Neuronal stem cell (in vitro differentiated cells): ENCODE data around the gene USP14.

Experiments used
- DNase-seq: peaks from one replicate; pipeline ENCODE4 v3.0.0-alpha.2; 2013; ENCODE audit warnings: low spot score
- H2AFZ ChIP-seq: one replicate; pipeline ENCODE4 v1.6.1; 2013; ENCODE audit warnings: mild to moderate bottlenecking, low read length, inconsistent platforms
- H2AK5ac ChIP-seq: 2 replicates; pipeline ENCODE4 v1.6.1; 2013; ENCODE audit warnings: low read depth, mild to moderate bottlenecking, inconsistent platforms, low read length, moderate library complexity, mixed read lengths
- H2BK120ac ChIP-seq: 2 replicates; pipeline ENCODE4 v1.6.1; 2013; ENCODE audit warnings: low read depth, mild to moderate bottlenecking, inconsistent platforms, low read length, moderate library complexity, mixed read lengths
- H2BK12ac ChIP-seq: one replicate; pipeline ENCODE4 v1.6.1; 2013; ENCODE audit warnings: low read length, inconsistent platforms
- H2BK15ac ChIP-seq: 2 replicates; pipeline ENCODE4 v1.6.1; 2013; ENCODE audit warnings: mild to moderate bottlenecking, low read length, inconsistent platforms, mixed read lengths
- H2BK5ac ChIP-seq: one replicate; pipeline ENCODE4 v1.6.1; 2013; ENCODE audit warnings: inconsistent platforms, mild to moderate bottlenecking, low read length, moderate library complexity
- H3K14ac ChIP-seq: one replicate; pipeline ENCODE4 v1.6.1; 2013; ENCODE audit warnings: low read length, inconsistent platforms
- H3K18ac ChIP-seq: 2 replicates; pipeline ENCODE4 v1.6.1; 2013; ENCODE audit warnings: low read length, inconsistent platforms
- H3K23ac ChIP-seq: 2 replicates; pipeline ENCODE4 v1.6.1; 2013; ENCODE audit warnings: low read depth, mild to moderate bottlenecking, mixed read lengths, low read length, inconsistent platforms; ENCODE audit not compliant: poor library complexity
- H3K27ac ChIP-seq: replicated peaks from 3 replicates; pipeline ENCODE4 v1.5.1; 2013; ENCODE audit warnings: low read length, inconsistent platforms
- H3K27me3 ChIP-seq, 3 experiments: 2 replicates each; pipeline ENCODE4 v1.6.1; 2013; ENCODE audit warnings: low read length in 3 of 3, mild to moderate bottlenecking in 2 of 3, inconsistent platforms in 1 of 3, low read depth in 1 of 3, mixed read lengths in 1 of 3, moderate library complexity in 1 of 3; ENCODE audit not compliant: control insufficient read depth in 3 of 3, insufficient read depth in 3 of 3
- H3K36me3 ChIP-seq, 2 donors: replicated peaks in 1 of 2; 2 replicates each; pipeline ENCODE4 v1.6.1; 2013; ENCODE audit warnings: low read length in 2 of 2; ENCODE audit not compliant: control insufficient read depth in 2 of 2, insufficient read depth in 2 of 2
- H3K4ac ChIP-seq: 2 replicates; pipeline ENCODE4 v1.6.1; 2013; ENCODE audit warnings: inconsistent platforms, mild to moderate bottlenecking, low read length, moderate library complexity
- H3K4me1 ChIP-seq, 2 donors: 1 replicate in 1 of 2; 2 replicates in 1 of 2; pipeline ENCODE4 v1.6.1; 2013; ENCODE audit warnings: low read length in 2 of 2, low read depth in 1 of 2; ENCODE audit not compliant: control insufficient read depth in 2 of 2, insufficient read depth in 1 of 2
- H3K4me2 ChIP-seq: one replicate; pipeline ENCODE4 v1.6.1; 2013; ENCODE audit warnings: mild to moderate bottlenecking, low read length, inconsistent platforms; ENCODE audit not compliant: insufficient read depth, poor library complexity, severe bottlenecking
- H3K4me3 ChIP-seq, 2 donors: 2 replicates each; pipeline ENCODE4 v1.5.1; 2013; ENCODE audit warnings: low read length in 2 of 2, mild to moderate bottlenecking in 2 of 2, inconsistent platforms in 1 of 2, moderate library complexity in 1 of 2
- H3K79me1 ChIP-seq: one replicate; pipeline ENCODE4 v1.6.1; 2013; ENCODE audit warnings: low read depth, mild to moderate bottlenecking, inconsistent platforms, low read length, moderate library complexity
- H3K9ac ChIP-seq: one replicate; pipeline ENCODE4 v1.6.1; 2013; ENCODE audit warnings: mild to moderate bottlenecking, low read depth, low read length, inconsistent platforms; ENCODE audit not compliant: poor library complexity
- H3K9me3 ChIP-seq, 2 donors: replicated peaks in 1 of 2; 2 replicates each; pipeline versions ENCODE3 to v1.6.1; 2013; ENCODE audit warnings: low read length in 2 of 2, mild to moderate bottlenecking in 2 of 2, inconsistent platforms in 1 of 2, low read depth in 1 of 2, mixed read lengths in 1 of 2, moderate library complexity in 1 of 2; ENCODE audit not compliant: control insufficient read depth in 2 of 2, insufficient read depth in 1 of 2
- H4K8ac ChIP-seq: one replicate; pipeline ENCODE4 v1.6.1; 2013; ENCODE audit warnings: low read depth, mild to moderate bottlenecking, inconsistent platforms, low read length, moderate library complexity
- H4K91ac ChIP-seq: one replicate; pipeline ENCODE4 v1.6.1; 2013; ENCODE audit warnings: low read length, low read depth, mild to moderate bottlenecking, inconsistent platforms; ENCODE audit not compliant: poor library complexity
- WGBS, 2 donors: extraction: QIAGEN DNeasy Blood & Tissue Kit; methylation state at CpG; one replicate each; pipeline ENCODE4 v1.1.7; 2013; ENCODE audit warnings: missing lambda C conversion rate in 2 of 2, mixed read lengths in 1 of 2; ENCODE audit not compliant: insufficient read length in 2 of 2, insufficient replicate concordance in 1 of 2; ENCODE audit errors: extremely low coverage in 2 of 2; 5-methylcytosine and 5-hydroxymethylcytosine counted together

USP14 gene

DNA sequence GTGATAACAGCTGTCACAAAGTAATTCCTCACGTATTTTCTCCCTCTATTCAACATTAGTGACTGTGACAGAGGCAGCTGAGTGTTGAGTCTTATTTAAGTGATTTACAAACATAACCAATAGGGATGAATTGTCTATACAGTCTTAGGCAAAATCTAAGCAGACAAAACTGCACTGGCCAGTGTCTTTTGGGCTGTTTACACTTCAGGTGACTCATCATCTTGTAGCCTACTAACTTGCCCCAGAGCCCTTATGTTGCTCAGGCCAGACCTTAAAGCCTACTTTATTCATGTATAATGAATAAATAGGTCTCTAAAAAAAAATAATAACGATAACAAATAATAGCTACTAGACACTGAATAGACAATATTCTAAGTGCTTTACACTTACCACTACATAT, 92.3 kb downstream of the USP14 start:
- Histone ChIP-seq H3K4ac (no peak overlapping the region), H2BK12ac (no peak overlapping the region), H3K79me1 (no peaks in the 10 kb centered on the region), H3K4me1 (no peaks in the 10 kb centered on the region), H3K9me3 (no peaks in the 10 kb centered on the region), H4K91ac (no peak overlapping the region), H3K18ac (no peak overlapping the region), H3K27ac (no peak overlapping the region), H3K4me2 (no peak overlapping the region), H2BK5ac (no peak overlapping the region), H2AFZ (no peak overlapping the region), H3K27me3 (no peaks in the 10 kb centered on the region), H3K23ac (no peak overlapping the region), H3K36me3 (peaks cover 15 to 97% of the 10 kb centered on the region in 2 donors), H2BK15ac (no peak overlapping the region), H2AK5ac (no peak overlapping the region), H4K8ac (no peak overlapping the region), H2BK120ac (no peak overlapping the region), H3K9ac (no peak overlapping the region), H3K4me3 (no peak overlapping the region), H3K14ac (no peak overlapping the region)
- DNase-seq = no peak
- WGBS, 2 donors = no CpG with 5 or more reads among the region's 2 CpGs

DNA sequence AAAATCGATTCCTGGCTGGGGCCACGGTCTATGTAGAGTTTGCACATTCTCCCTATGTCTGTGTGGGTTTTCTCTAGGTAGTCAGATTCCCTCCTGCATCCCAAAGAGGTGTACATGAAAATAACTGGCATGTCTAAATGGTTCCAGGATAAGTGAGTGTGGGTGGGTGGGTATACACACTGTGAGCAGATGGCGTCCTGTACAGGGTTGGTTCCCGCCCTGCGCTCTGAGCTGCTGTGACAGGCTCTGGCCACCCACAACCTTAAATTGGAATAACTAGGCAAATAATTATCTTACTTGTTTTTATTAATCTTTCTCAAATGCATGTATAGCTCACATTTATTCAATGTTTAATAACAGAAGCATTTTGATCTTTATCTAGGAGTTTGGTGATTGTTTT, 93.2 kb downstream of the USP14 start:
- Histone ChIP-seq H4K91ac (no peak overlapping the region), H2AK5ac (no peak overlapping the region), H3K23ac (no peak overlapping the region), H3K27ac (no peak overlapping the region), H3K4me2 (no peak overlapping the region), H3K79me1 (no peaks in the 10 kb centered on the region), H4K8ac (no peak overlapping the region), H2AFZ (no peak overlapping the region), H3K18ac (no peak overlapping the region), H3K36me3 (peaks cover 20 to 97% of the 10 kb centered on the region in 2 donors), H3K4me3 (no peak overlapping the region), H2BK15ac (no peak overlapping the region), H3K4ac (no peak overlapping the region), H3K9me3 (no peaks in the 10 kb centered on the region), H2BK5ac (no peak overlapping the region), H3K27me3 (no peaks in the 10 kb centered on the region), H3K14ac (no peak overlapping the region), H3K4me1 (no peaks in the 10 kb centered on the region), H3K9ac (no peak overlapping the region), H2BK12ac (no peak overlapping the region), H2BK120ac (no peak overlapping the region)
- WGBS, 2 donors = no CpG with 5 or more reads among the region's 5 CpGs
- DNase-seq = no peak

DNA sequence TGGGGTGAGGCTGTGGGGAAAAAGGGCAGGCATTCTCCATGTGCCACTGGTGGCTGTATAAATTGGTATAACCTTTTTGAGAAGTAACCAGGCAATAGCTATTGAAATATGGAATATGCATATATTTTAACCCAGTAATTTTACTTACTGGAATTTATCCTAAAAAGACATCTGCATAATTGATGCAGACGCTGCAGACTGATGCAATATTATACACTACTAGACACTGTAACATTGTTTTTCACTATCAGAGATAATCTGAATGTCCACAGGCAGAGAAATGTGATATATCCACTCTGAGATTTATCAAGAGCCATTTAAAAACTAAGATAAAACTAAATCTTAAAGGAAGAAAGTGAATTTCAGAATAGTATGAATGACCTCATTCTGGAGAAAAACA, 94.8 kb downstream of the USP14 start:
- H4K91ac ChIP-seq = no peak overlapping the region
- no peak overlapping the region for H3K4ac ChIP-seq
- H2BK15ac ChIP-seq = no peak overlapping the region
- no peak for DNase-seq
- no peak overlapping the region for H3K18ac ChIP-seq
- H3K79me1 ChIP-seq = no peaks in the 10 kb centered on the region
- no peak overlapping the region for H3K27ac ChIP-seq
- no peak overlapping the region for H3K23ac ChIP-seq
- no peaks in the 10 kb centered on the region for H3K4me1 ChIP-seq
- H2AFZ ChIP-seq = no peak overlapping the region
- H3K4me2 ChIP-seq = no peak overlapping the region
- H2BK120ac ChIP-seq = no peak overlapping the region
- H3K9ac ChIP-seq = no peak overlapping the region
- no peaks in the 10 kb centered on the region for H3K27me3 ChIP-seq
- WGBS, 2 donors = no CpG with 5 or more reads among the region's 1 CpG
- no peak overlapping the region for H2BK12ac ChIP-seq
- no peak overlapping the region for H3K14ac ChIP-seq
- no peak overlapping the region for H2AK5ac ChIP-seq
- H2BK5ac ChIP-seq = no peak overlapping the region
- no peak overlapping the region for H3K4me3 ChIP-seq
- peaks cover 21 to 97% of the 10 kb centered on the region in 2 donors for H3K36me3 ChIP-seq
- no peaks in the 10 kb centered on the region for H3K9me3 ChIP-seq
- no peak overlapping the region for H4K8ac ChIP-seq

DNA sequence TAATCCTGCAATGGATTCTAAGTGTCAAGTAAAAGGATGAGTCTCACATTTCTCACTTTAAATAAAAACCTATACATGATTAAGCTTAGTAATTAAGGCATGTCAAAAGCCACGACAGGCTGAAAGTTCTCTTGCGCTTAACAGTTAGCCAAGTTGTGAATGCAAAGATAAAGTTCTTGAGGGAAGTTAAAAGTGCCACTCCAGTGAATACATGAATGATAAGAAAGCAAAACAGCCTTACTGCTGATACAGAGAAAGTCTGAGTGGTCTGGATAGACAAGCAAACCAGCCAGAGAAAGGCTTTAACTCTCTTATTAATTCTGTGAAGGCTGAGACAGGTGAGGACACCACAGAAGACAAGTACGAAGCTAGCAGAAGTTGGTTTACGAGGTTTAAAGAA, 96.8 kb downstream of the USP14 start:
- Histone ChIP-seq H3K4me2 (no peak overlapping the region), H3K27me3 (no peaks in the 10 kb centered on the region), H3K4me1 (no peaks in the 10 kb centered on the region), H3K18ac (no peak overlapping the region), H3K36me3 (peaks cover 20 to 100% of the 10 kb centered on the region in 2 donors), H3K27ac (no peak overlapping the region), H2BK120ac (no peak overlapping the region), H2BK5ac (no peak overlapping the region), H3K14ac (no peak overlapping the region), H3K9me3 (no peaks in the 10 kb centered on the region), H2AFZ (no peak overlapping the region), H3K9ac (no peak overlapping the region), H4K8ac (no peak overlapping the region), H3K4me3 (no peak overlapping the region), H3K23ac (no peak overlapping the region), H4K91ac (no peak overlapping the region), H3K79me1 (no peaks in the 10 kb centered on the region), H2BK15ac (no peak overlapping the region), H2BK12ac (no peak overlapping the region), H2AK5ac (no peak overlapping the region), H3K4ac (no peak overlapping the region)
- no CpG with 5 or more reads among the region's 4 CpGs for WGBS, 2 donors
- no peak for DNase-seq
